ENCODE data around the gene CELF4. TPM values are rescaled to one million over a fixed set of nuclear protein-coding genes. Genes with fewer than 3 reads are reported as not detected.

The CELF4 gene
- total and polyA plus RNA-seq, 2 of the 4 experiments (the other 2 are of a cell fraction) = not detected

DNA sequence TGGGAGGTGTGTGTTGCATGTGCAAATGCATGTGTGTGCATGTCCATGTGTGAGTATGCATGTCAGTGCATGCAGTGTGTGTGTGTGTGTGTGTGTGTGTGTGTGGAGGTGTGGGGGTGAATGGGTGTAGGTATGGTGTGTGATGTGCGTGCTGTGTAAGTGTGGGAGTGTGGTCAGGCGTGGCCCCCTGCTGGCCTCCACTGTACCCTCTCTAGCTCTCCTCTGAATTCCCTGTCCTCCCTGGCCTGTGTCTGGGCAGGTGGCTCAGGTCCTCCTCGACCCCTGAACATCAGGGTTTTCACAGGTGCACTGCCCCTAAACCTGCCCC is 230.2 kb downstream of the CELF4 start:
- Histone ChIP-seq H3K4me1 (ENCODE audit: control insufficient read depth, insufficient read depth, low read length) (peaks cover 2% of the 10 kb centered on the region; the same call in 1 of the 2 replicates), H4K91ac (ENCODE audit: insufficient read depth, low read depth, low read length) (no peak overlapping the region), H3K79me1 (ENCODE audit: low read depth in 1 of 2, low read length in 2 of 2) (no peaks in the 10 kb centered on the region), H3K9me1 (ENCODE audit: insufficient read depth, low read length) (peaks cover 4% of the 10 kb centered on the region; the same call in 1 of the 2 replicates), H3K9me3 (ENCODE audit: control insufficient read depth, insufficient read depth, low read length) (no peaks in the 10 kb centered on the region), H2BK120ac (ENCODE audit: low read depth, low read length) (no peak overlapping the region), H3K18ac (ENCODE audit: low read depth, low read length) (no peak overlapping the region), H3K23ac (ENCODE audit: low read depth, low read length) (no peak overlapping the region), H3K4ac (ENCODE audit: low read depth, low read length) (no peak overlapping the region), H3K56ac (ENCODE audit: extremely low read depth, insufficient read depth, low read length) (no peak overlapping the region), H2BK20ac (ENCODE audit: low read depth, low read length) (no peak overlapping the region), H2AFZ (replicated peaks; ENCODE audit: low read length, poor library complexity) (peak overlapping the region; percentile 63), H2AK5ac (ENCODE audit: low read depth, low read length) (no peak overlapping the region), H4K20me1 (ENCODE audit: insufficient read depth, low read length) (no peaks in the 10 kb centered on the region), H2AK9ac (replicated peaks; ENCODE audit: low read depth, low read length, poor library complexity) (no peak overlapping the region), H4K8ac (ENCODE audit: low read depth in 2 of 2, low read length in 2 of 2) (no peak overlapping the region), H3K36me3 (ENCODE audit: control insufficient read depth, insufficient read depth, low read length) (no peaks in the 10 kb centered on the region), H2BK5ac (ENCODE audit: low read depth, low read length, poor library complexity, severe bottlenecking) (no peak overlapping the region), H2BK15ac (ENCODE audit: low read depth, low read length) (no peak overlapping the region), H3K4me2 (ENCODE audit: low read depth, low read length) (no peak overlapping the region), H4K5ac (ENCODE audit: low read depth, low read length) (no peak overlapping the region), H3K9ac (ENCODE audit: low read depth, low read length) (no peak overlapping the region), H3K14ac (replicated peaks; ENCODE audit: low read depth, low read length) (no peak overlapping the region), H3K4me3 (ENCODE audit: insufficient read depth, low read depth, low read length) (no peak overlapping the region), H3K27me3 (ENCODE audit: control insufficient read depth, insufficient read depth, low read length) (peaks cover 12% of the 10 kb centered on the region; the same call in 1 of the 2 replicates), H3K27ac (ENCODE audit: insufficient read depth, low read length) (no peak overlapping the region)
- DNase-seq = no peak
- in situ Hi-C loops (cut with MboI; ENCODE audit: low sequenced_read_pairs) (no loop called here), intact Hi-C loops (cut with micrococcal nuclease) (no loop called here), dilution Hi-C loops (cut with HindIII; ENCODE audit: low sequenced_read_pairs, unreplicated experiment) (no loop called here)
- POLR2A ChIA-PET (ENCODE audit: unreplicated experiment) = no interaction called here
- ATAC-seq (ENCODE audit: low read depth) = peak; percentile 33; the same call in 1 of the 2 replicates
- no CpG with 5 or more reads among the region's 3 CpGs for WGBS, 2 experiments (ENCODE audit: extremely low coverage in 2 of 2, insufficient read length in 1 of 2)
- BruUV-seq (replicated peaks) = no TSS peak
- TF ChIP-seq NFE2L2 (IDR thresholded peaks at IDR 0.05; ENCODE audit: low read depth, low read length) = no peak
- TF ChIP-seq, protein P1, sequence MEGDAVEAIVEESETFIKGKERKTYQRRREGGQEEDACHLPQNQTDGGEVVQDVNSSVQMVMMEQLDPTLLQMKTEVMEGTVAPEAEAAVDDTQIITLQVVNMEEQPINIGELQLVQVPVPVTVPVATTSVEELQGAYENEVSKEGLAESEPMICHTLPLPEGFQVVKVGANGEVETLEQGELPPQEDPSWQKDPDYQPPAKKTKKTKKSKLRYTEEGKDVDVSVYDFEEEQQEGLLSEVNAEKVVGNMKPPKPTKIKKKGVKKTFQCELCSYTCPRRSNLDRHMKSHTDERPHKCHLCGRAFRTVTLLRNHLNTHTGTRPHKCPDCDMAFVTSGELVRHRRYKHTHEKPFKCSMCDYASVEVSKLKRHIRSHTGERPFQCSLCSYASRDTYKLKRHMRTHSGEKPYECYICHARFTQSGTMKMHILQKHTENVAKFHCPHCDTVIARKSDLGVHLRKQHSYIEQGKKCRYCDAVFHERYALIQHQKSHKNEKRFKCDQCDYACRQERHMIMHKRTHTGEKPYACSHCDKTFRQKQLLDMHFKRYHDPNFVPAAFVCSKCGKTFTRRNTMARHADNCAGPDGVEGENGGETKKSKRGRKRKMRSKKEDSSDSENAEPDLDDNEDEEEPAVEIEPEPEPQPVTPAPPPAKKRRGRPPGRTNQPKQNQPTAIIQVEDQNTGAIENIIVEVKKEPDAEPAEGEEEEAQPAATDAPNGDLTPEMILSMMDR (conservative IDR thresholded peaks at IDR 0.05; ENCODE audit: low read depth, low read length) = 0 out of 2 replicates have a peak, but pooled peaks have one; percentile 13
- no peak for TF ChIP-seq RCOR1 (IDR thresholded peaks at IDR 0.05; ENCODE audit: insufficient replicate concordance, low read length)
- peak; percentile 19 for TF ChIP-seq RAD21 (IDR thresholded peaks at IDR 0.05; ENCODE audit: low read length)
- CTCF ChIA-PET = interaction anchor here (2.0 kb wide), 1 partner anchor 9 kb away, joined by 5 read pairs; no protein-coding TSS in a partner anchor
